ENCODE measurements around the gene PAQR8.

DNA sequence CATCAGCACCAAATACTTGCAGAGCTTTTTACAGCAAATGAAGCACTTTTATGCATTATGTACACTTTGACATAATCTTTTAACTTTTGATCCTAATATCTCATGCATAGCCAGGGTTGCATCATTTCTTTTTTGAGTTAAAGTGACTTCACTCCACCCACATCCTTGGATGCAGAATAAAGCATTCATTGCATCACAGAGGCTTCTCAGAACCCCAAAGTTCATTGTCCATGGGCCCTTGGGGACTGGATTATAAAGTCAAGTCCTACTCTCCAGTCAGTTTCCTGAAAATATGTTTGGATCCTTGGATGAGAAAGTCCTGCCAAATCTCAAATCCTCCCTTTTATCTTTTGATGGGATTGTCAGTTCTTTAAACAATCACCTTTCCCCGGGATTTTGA, 47.5 kb downstream of the PAQR8 start:
- TF ChIP-seq, protein P1, sequence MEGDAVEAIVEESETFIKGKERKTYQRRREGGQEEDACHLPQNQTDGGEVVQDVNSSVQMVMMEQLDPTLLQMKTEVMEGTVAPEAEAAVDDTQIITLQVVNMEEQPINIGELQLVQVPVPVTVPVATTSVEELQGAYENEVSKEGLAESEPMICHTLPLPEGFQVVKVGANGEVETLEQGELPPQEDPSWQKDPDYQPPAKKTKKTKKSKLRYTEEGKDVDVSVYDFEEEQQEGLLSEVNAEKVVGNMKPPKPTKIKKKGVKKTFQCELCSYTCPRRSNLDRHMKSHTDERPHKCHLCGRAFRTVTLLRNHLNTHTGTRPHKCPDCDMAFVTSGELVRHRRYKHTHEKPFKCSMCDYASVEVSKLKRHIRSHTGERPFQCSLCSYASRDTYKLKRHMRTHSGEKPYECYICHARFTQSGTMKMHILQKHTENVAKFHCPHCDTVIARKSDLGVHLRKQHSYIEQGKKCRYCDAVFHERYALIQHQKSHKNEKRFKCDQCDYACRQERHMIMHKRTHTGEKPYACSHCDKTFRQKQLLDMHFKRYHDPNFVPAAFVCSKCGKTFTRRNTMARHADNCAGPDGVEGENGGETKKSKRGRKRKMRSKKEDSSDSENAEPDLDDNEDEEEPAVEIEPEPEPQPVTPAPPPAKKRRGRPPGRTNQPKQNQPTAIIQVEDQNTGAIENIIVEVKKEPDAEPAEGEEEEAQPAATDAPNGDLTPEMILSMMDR (conservative IDR thresholded peaks at IDR 0.05; ENCODE audit: low read depth, low read length): no peak
- TF ChIP-seq POLR2A (IDR thresholded peaks at IDR 0.05; ENCODE audit: low read depth, low read length): no peak
- TF ChIP-seq CEBPB (IDR thresholded peaks at IDR 0.05; ENCODE audit: low read depth, low read length): peak; percentile 75
- TF ChIP-seq RCOR1 (IDR thresholded peaks at IDR 0.05; ENCODE audit: insufficient replicate concordance, low read length): no peak
- TF ChIP-seq SMC3 (IDR thresholded peaks at IDR 0.05; ENCODE audit: low read depth, low read length): no peak
- TF ChIP-seq FOS (IDR thresholded peaks at IDR 0.05; ENCODE audit: low read depth, low read length): no peak
- TF ChIP-seq BHLHE40 (IDR thresholded peaks at IDR 0.05; ENCODE audit: low read depth, low read length): no peak
- TF ChIP-seq USF2 (IDR thresholded peaks at IDR 0.05; ENCODE audit: low read depth, low read length): no peak
- TF ChIP-seq MAFK (IDR thresholded peaks at IDR 0.05; ENCODE audit: low read depth, low read length): no peak
- TF ChIP-seq ELK1 (IDR thresholded peaks at IDR 0.05; ENCODE audit: borderline replicate concordance, low read depth, low read length): no peak
- TF ChIP-seq RAD21 (IDR thresholded peaks at IDR 0.05; ENCODE audit: low read length): no peak
- TF ChIP-seq MAZ (IDR thresholded peaks at IDR 0.05; ENCODE audit: borderline replicate concordance, low read depth, low read length): no peak
- TF ChIP-seq RFX5 (IDR thresholded peaks at IDR 0.05; ENCODE audit: low read depth, low read length): no peak
